Caco-2 (cell line): ENCODE measurements around the gene GCG. TPM values are rescaled to one million over a fixed set of nuclear protein-coding genes. Genes with fewer than 3 reads are reported as not detected.

Experiments used
- BruUV-seq: library from RNA; stranded (reverse); fragments of 400-500 nt; replicated peaks from 2 replicates; lab custom pipeline; 2021; lab: Mats Ljungman, UMichigan
- CTCF ChIA-PET: fragments of 300-600 bp; sonication (Branson Sonifier 250); formaldehyde crosslinking; loops from one replicate; lab custom pipeline; 2022; ENCODE audit warnings: antibody characterized with exemption; lab: Charles Lee
- POLR2A ChIA-PET: fragments of 300-600 bp; sonication (Branson Sonifier 250); formaldehyde crosslinking; loops from one replicate; lab custom pipeline; 2022; ENCODE audit warnings: antibody characterized with exemption; lab: Charles Lee
- DNase-seq, 2 experiments: peaks; one replicate each; pipeline versions ENCODE4 v3.0.0 to v3.0.0-alpha.2; 2020 to 2022
- H3K27me3 ChIP-seq: replicated peaks from 2 replicates; pipeline ENCODE4 v1.6.0; 2011; ENCODE audit warnings: low read length; ENCODE audit not compliant: control insufficient read depth, insufficient read depth
- H3K36me3 ChIP-seq: 2 replicates; pipeline ENCODE4 v1.5.1; 2011; ENCODE audit warnings: low read length; ENCODE audit not compliant: control insufficient read depth, insufficient read depth
- H3K4me1 ChIP-seq: fragments of 250-450 bp; sonication (Bioruptor Pico); 2 replicates; pipeline ENCODE4 v1.5.1; 2020; ENCODE audit warnings: mild to moderate bottlenecking
- H3K4me3 ChIP-seq: 2 replicates; pipeline ENCODE4 v1.5.1; 2011; ENCODE audit warnings: low read depth, mild to moderate bottlenecking, control low read depth, low read length
- H3K9me3 ChIP-seq: fragments of 250-450 bp; sonication (Bioruptor Pico); 2 replicates; pipeline ENCODE4 v1.5.1; 2020; ENCODE audit warnings: mild to moderate bottlenecking, moderate library complexity
- H3K27ac Mint-ChIP-seq: one replicate; pipeline ENCODE4 v1.8.0; 2022; ENCODE audit warnings: mixed read lengths; ENCODE audit not compliant: unreplicated experiment
- H3K27me3 Mint-ChIP-seq: one replicate; pipeline ENCODE4 v1.8.0; 2022; ENCODE audit warnings: mixed read lengths; ENCODE audit not compliant: insufficient read depth, unreplicated experiment
- H3K36me3 Mint-ChIP-seq: one replicate; pipeline ENCODE4 v1.8.0; 2022; ENCODE audit warnings: mild to moderate bottlenecking, mixed read lengths; ENCODE audit not compliant: insufficient read depth, unreplicated experiment
- H3K4me1 Mint-ChIP-seq: one replicate; pipeline ENCODE4 v1.8.0; 2022; ENCODE audit warnings: low read depth, mixed read lengths; ENCODE audit not compliant: unreplicated experiment
- H3K4me3 Mint-ChIP-seq: one replicate; pipeline ENCODE4 v1.8.0; 2022; ENCODE audit warnings: mild to moderate bottlenecking, moderate library complexity, mixed read lengths; ENCODE audit not compliant: unreplicated experiment
- H3K9me3 Mint-ChIP-seq: one replicate; pipeline ENCODE4 v1.8.0; 2022; ENCODE audit warnings: mixed read lengths; ENCODE audit not compliant: unreplicated experiment
- intact Hi-C: fragments of 100-400 bp; cut with micrococcal nuclease; formaldehyde crosslinking; loops from one replicate; pipeline ENCODE4 v1.10.0; 2022; ENCODE audit not compliant: unreplicated experiment
- total RNA-seq: library from RNA; stranded (reverse); gene quantifications from 2 replicates; pipeline ENCODE4 v1.2.3, GENCODE V29; 2022
- TF ChIP-seq, protein P1 (sequence below), 2 experiments: fragments of 200-600 bp in 1 of 2; IDR thresholded peaks; 1 replicate in 1 of 2; 2 replicates in 1 of 2; pipeline versions ENCODE4 v1.5.1 to v1.8.0; 2011 to 2022; ENCODE audit warnings: antibody characterized with exemption in 1 of 2, control low read depth in 1 of 2, inconsistent platforms in 1 of 2, low read depth in 1 of 2, low read length in 1 of 2, mild to moderate bottlenecking in 1 of 2, moderate library complexity in 1 of 2; ENCODE audit not compliant: insufficient read depth in 1 of 2, severe bottlenecking in 1 of 2, unreplicated experiment in 1 of 2

The GCG gene
- total RNA-seq, 1 experiment from 2014 or later: not detected

DNA sequence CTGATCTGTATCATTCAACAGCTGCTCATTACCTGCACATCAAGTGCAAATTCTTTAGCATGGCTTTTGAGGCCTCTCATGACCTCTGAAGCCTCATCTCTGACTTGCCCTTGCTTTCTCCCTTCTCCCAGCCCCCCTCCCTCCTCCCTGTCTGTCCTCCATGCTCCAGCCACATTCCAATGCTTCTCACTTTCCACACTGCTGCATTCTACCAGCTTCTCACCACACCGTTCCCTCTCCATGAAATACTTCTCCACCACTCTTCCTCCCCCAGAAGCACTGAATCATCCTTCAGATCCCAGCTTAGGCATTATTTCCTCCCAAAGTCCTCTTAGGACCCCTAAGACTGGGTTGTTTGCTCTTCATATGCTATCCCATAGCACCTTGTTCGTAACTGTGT, 26.9 kb downstream of the GCG start:
- DNase-seq: peak; percentile 16 to 41
- no peaks in the 10 kb centered on the region for H3K36me3 ChIP-seq
- peaks cover 25% of the 10 kb centered on the region for H3K4me1 ChIP-seq
- intact Hi-C loops: no loop called here
- no peaks in the 10 kb centered on the region; the same call in 1 of the 2 replicates for H3K27me3 ChIP-seq
- Mint-ChIP-seq H3K27ac (peak overlapping the region; percentile 6), H3K9me3 (no peaks in the 10 kb centered on the region), H3K4me3 (no peak overlapping the region), H3K36me3 (no peaks in the 10 kb centered on the region), H3K27me3 (no peaks in the 10 kb centered on the region), H3K4me1 (peaks cover 18% of the 10 kb centered on the region)
- no peak overlapping the region for H3K4me3 ChIP-seq
- CTCF ChIA-PET: interaction anchor here (0.8 to 2.2 kb wide), 4 partner anchors 22 to 137 kb away, joined by 3 to 5 read pairs (median 4); no protein-coding TSS in a partner anchor
- TF ChIP-seq, protein P1, sequence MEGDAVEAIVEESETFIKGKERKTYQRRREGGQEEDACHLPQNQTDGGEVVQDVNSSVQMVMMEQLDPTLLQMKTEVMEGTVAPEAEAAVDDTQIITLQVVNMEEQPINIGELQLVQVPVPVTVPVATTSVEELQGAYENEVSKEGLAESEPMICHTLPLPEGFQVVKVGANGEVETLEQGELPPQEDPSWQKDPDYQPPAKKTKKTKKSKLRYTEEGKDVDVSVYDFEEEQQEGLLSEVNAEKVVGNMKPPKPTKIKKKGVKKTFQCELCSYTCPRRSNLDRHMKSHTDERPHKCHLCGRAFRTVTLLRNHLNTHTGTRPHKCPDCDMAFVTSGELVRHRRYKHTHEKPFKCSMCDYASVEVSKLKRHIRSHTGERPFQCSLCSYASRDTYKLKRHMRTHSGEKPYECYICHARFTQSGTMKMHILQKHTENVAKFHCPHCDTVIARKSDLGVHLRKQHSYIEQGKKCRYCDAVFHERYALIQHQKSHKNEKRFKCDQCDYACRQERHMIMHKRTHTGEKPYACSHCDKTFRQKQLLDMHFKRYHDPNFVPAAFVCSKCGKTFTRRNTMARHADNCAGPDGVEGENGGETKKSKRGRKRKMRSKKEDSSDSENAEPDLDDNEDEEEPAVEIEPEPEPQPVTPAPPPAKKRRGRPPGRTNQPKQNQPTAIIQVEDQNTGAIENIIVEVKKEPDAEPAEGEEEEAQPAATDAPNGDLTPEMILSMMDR (IDR thresholded peaks at IDR 0.05; ENCODE audit: insufficient read depth in 1 of 2, low read depth in 1 of 2, low read length in 1 of 2, severe bottlenecking in 1 of 2, unreplicated experiment in 1 of 2): no peak
- no peaks in the 10 kb centered on the region for H3K9me3 ChIP-seq
- no TSS peak for BruUV-seq
- POLR2A ChIA-PET: interaction anchor here (1.8 kb wide), 1 partner anchor 12 kb away, joined by 5 read pairs; no protein-coding TSS in a partner anchor

DNA sequence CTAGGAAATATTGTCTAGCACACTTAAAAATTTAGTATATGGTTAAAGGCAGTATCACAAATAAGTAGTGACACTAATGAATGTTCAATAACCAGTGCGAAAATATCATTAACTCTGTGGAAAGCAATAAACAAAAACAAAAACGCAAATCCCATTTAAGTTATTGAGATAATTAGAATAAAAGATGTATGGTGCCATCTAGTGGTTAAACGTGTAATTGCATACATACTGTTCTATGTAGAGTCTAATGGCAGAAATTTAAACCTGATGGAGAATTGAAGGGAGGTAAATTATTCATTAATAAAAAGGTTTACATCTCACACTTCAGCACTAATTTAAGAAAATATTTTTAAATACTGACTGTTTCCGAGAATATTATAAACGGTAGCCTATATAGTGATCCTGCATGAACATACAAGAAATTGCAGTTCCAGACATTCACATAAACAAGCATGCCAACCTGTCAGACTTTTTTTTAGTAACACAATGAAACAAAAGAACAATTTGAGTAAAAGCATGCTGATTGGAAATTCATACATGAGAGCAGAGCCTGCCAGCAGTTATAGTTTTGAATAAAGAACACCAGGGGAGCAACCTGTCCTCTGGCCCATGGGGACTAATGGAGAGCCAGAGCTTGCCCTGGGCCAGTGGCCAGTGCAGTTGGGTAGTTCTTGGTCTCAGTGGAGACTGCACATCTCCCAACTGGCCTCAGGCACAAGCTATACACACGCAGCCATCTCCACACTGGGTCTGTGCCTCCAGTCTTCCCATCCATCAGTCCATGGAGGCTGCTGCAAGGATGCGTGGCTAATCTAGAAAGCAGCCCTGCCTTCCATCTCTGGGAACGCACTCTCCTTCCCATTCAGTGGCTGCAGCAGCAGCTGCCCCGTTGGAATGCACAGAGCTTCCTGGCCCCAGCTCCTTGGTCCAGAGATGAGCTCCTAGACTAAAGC, 28.0 kb downstream of the GCG start:
- H3K4me1 Mint-ChIP-seq: peaks cover 18% of the 10 kb centered on the region
- TF ChIP-seq, protein P1 (IDR thresholded peaks at IDR 0.05; ENCODE audit: insufficient read depth in 1 of 2, low read depth in 1 of 2, low read length in 1 of 2, severe bottlenecking in 1 of 2, unreplicated experiment in 1 of 2): peak; percentile 52 to 53
- no peak overlapping the region for H3K4me3 ChIP-seq
- no peaks in the 10 kb centered on the region for H3K9me3 ChIP-seq
- no peak overlapping the region for H3K27ac Mint-ChIP-seq
- peak in 1 of 2 experiments; percentile 60 for DNase-seq
- POLR2A ChIA-PET: interaction anchor here (1.8 kb wide), 1 partner anchor 11 kb away, joined by 5 read pairs; no protein-coding TSS in a partner anchor
- BruUV-seq: no TSS peak
- no peaks in the 10 kb centered on the region for H3K36me3 Mint-ChIP-seq
- no peaks in the 10 kb centered on the region for H3K36me3 ChIP-seq
- no peaks in the 10 kb centered on the region for H3K9me3 Mint-ChIP-seq
- no peaks in the 10 kb centered on the region for H3K27me3 Mint-ChIP-seq
- H3K4me1 ChIP-seq: peaks cover 27% of the 10 kb centered on the region
- intact Hi-C loops: loop anchor here (1.0 to 5.0 kb wide), 6 partner anchors 33 to 538 kb away; no protein-coding TSS in a partner anchor
- no peaks in the 10 kb centered on the region; the same call in 1 of the 2 replicates for H3K27me3 ChIP-seq
- no peak overlapping the region for H3K4me3 Mint-ChIP-seq
- CTCF ChIA-PET: interaction anchor here (0.6 to 2.2 kb wide), 4 partner anchors 21 to 689 kb away, joined by 3 to 6 read pairs (median 5); no protein-coding TSS in a partner anchor
